ENCODE data around the gene YKT6. TPM values are rescaled to one million over a fixed set of nuclear protein-coding genes. Genes with fewer than 3 reads are reported as not detected.

Gene YKT6
- total RNA-seq, 1 donor from 2014 or later: 47.6 TPM

GRCh38 chr7:44239361-44239760, 38.6 kb downstream of the YKT6 start:
- no peak for DNase-seq (ENCODE audit: extremely low spot score in 2 of 2)

DNA sequence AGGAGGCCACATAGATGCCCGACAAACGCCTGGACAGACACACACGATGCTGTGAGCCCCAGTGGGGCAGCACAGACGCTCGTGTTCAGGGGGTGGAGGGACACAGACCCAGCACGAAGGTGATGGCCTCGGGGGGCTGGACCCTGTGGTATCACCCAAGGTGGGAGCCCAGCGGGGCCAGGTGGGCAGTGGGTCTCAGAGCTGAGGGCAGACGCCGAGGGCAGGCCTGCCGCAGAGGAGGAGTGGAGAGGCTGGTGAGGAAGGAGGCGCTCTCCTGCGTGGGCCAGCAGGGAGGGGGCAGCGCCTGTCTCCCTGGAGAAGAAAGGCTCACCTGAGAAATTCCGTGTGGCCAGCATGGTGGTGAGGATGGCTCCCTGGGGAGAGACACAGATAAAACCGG, 39.6 kb downstream of the YKT6 start:
- H3K9me3 ChIP-seq: no peaks in the 10 kb centered on the region
- no peak for DNase-seq (ENCODE audit: extremely low spot score in 2 of 2)
- TF ChIP-seq CTCF (IDR thresholded peaks at IDR 0.05): no peak
- no peak overlapping the region for H3K4me3 ChIP-seq
- no peaks in the 10 kb centered on the region for H3K36me3 ChIP-seq
- no peaks in the 10 kb centered on the region for H3K27me3 ChIP-seq
- intact Hi-C loops (cut with DNase I): loop anchor here (5.0 kb wide), 1 partner anchor 322 kb away; no protein-coding TSS in a partner anchor
- no peak overlapping the region for H3K27ac ChIP-seq
- H3K4me1 ChIP-seq: peaks cover 4% of the 10 kb centered on the region

More at GRCh38 chr7:44239361-44239760, 38.6 kb downstream of the YKT6 start:
- intact Hi-C loops (cut with DNase I): loop anchor here (5.0 kb wide), 1 partner anchor 238 kb away; no protein-coding TSS in a partner anchor
- Histone ChIP-seq H3K9me3 (no peaks in the 10 kb centered on the region), H3K27me3 (no peaks in the 10 kb centered on the region), H3K27ac (no peak overlapping the region), H3K36me3 (no peaks in the 10 kb centered on the region), H3K4me3 (no peak overlapping the region), H3K4me1 (peaks cover 4% of the 10 kb centered on the region)
- TF ChIP-seq POLR2AphosphoS5 (IDR thresholded peaks at IDR 0.05; ENCODE audit: insufficient read depth in 1 of 2, low read depth in 1 of 2): no peak
- TF ChIP-seq CTCF (IDR thresholded peaks at IDR 0.05): no peak
- no peak for TF ChIP-seq POLR2A (IDR thresholded peaks at IDR 0.05)

DNA sequence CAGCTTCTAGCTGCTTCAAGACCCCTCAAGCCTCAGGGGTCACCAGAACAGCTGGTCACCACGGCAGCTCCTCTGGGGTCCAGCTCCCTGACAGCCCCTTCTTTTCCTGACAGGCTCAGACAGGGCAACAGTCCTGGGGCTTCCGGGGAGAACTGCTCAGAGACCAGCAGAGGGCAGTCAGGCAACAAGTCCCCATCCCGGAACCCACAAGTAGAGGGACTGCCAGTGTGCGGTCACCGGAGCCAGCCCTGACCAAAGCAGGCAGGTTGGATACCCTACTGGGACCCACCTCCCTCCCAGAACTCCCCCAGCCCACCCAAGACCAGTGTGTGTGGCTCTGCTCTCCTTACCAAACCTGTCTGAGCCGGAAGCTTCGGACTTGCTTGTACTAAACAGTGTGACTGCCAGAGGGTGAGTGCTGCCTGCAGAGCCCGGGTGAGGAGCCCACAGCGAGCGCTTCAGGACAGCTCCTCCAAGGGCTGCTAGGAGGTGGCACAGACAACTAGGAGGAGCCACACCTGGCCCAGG, 40.3 kb downstream of the YKT6 start:
- intact Hi-C loops (cut with DNase I): loop anchor here (5.0 kb wide), 1 partner anchor 321 kb away; no protein-coding TSS in a partner anchor
- Histone ChIP-seq H3K4me3 (no peak overlapping the region), H3K36me3 (no peaks in the 10 kb centered on the region), H3K9me3 (no peaks in the 10 kb centered on the region), H3K4me1 (peaks cover 4% of the 10 kb centered on the region), H3K27ac (no peak overlapping the region), H3K27me3 (no peaks in the 10 kb centered on the region)
- no peak for DNase-seq (ENCODE audit: extremely low spot score in 2 of 2)
- TF ChIP-seq CTCF (IDR thresholded peaks at IDR 0.05): peak; percentile 26 to 63 (median 61)
- TF ChIP-seq POLR2AphosphoS5 (IDR thresholded peaks at IDR 0.05; ENCODE audit: insufficient read depth in 1 of 2, low read depth in 1 of 2): no peak
- no peak for TF ChIP-seq POLR2A (IDR thresholded peaks at IDR 0.05)

GRCh38 chr7:44242091-44242490, 41.3 kb downstream of the YKT6 start:
- H3K9me3 ChIP-seq: no peaks in the 10 kb centered on the region
- H3K4me3 ChIP-seq: no peak overlapping the region
- H3K36me3 ChIP-seq: no peaks in the 10 kb centered on the region
- TF ChIP-seq POLR2A (IDR thresholded peaks at IDR 0.05): no peak
- no peak for TF ChIP-seq POLR2AphosphoS5 (IDR thresholded peaks at IDR 0.05; ENCODE audit: insufficient read depth in 1 of 2, low read depth in 1 of 2)
- no peak for TF ChIP-seq CTCF (IDR thresholded peaks at IDR 0.05)
- no peak overlapping the region for H3K27ac ChIP-seq
- no peaks in the 10 kb centered on the region for H3K27me3 ChIP-seq
- no peak for DNase-seq (ENCODE audit: extremely low spot score in 2 of 2)
- H3K4me1 ChIP-seq: peaks cover 4% of the 10 kb centered on the region
- intact Hi-C loops (cut with DNase I): loop anchor here (5.0 kb wide), 1 partner anchor 320 kb away; no protein-coding TSS in a partner anchor

DNA sequence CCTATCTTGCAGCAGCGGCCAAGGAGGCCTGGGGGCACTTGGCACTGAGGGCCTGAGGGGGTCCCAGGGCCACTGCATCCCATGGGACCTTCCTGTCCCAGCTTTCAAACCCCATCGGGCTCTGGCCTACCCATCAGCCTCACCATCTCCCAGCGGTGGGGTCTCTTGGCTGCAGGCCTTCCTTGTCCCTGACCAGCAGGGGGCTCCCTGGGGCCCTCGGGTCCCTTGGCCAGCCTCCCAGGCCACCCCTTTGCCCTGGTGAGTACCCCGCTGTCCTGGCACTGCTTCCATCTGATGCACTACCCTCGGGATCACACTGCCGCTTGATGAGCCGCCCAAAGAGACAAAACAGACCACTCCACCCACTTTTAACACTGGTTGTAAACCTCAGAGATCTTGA, 43.5 kb downstream of the YKT6 start:
- H3K36me3 ChIP-seq: no peaks in the 10 kb centered on the region
- DNase-seq (ENCODE audit: extremely low spot score in 2 of 2): no peak
- H3K4me3 ChIP-seq: no peak overlapping the region
- TF ChIP-seq POLR2A (IDR thresholded peaks at IDR 0.05) (no peak), POLR2AphosphoS5 (IDR thresholded peaks at IDR 0.05; ENCODE audit: insufficient read depth in 1 of 2, low read depth in 1 of 2) (no peak), CTCF (IDR thresholded peaks at IDR 0.05) (no peak)
- H3K27me3 ChIP-seq: no peaks in the 10 kb centered on the region
- H3K4me1 ChIP-seq: peaks cover 4% of the 10 kb centered on the region
- intact Hi-C loops (cut with DNase I): loop anchor here (5.0 kb wide), 1 partner anchor 318 kb away; no protein-coding TSS in a partner anchor
- H3K27ac ChIP-seq: no peak overlapping the region
- no peaks in the 10 kb centered on the region for H3K9me3 ChIP-seq

All from vagina (tissue), 2 donors.